ENCODE data around the gene SNCAIP.

The SNCAIP gene

DNA sequence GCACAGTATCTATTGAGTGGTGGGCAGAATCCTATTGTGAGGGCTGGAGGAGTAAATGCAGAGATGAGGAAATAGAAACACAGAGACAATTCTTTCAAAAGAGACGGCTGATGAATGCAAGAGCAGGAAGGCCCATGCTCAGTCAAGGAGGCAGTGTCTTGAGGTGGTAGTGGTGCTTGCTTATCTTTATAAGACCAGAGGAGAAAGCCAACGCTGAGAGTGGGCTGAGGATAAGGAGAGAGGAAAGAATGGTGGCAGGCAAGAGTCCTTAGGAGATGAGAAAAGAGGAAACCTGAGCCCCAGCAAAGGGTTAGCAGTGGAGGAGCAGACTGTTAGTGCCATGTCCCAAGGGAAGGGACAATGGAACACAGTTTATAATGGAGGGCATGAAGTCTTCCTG, 86.0 kb downstream of the SNCAIP start:
- DNase-seq (ENCODE audit: low read depth, low spot score) = no peak

DNA sequence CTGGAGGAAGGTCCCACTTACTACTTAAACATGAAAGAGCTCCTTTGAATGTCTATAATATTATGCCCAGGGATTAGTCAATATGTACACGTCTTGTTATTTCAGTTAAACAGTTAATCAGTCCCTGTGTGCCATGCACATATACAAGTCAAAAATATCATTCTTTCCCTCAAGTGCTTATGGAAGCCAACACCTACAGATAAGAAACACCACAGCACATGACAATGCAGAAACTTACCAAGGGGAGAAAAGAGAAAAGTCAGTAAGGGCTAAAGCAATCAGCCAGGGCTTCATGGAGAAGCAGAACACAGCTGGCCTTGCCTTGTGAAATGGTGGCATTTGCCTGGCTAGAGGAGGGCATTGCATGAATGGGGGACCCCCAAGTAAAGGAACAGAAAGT, 88.3 kb downstream of the SNCAIP start:
- DNase-seq (ENCODE audit: low read depth, low spot score) = no peak

DNA sequence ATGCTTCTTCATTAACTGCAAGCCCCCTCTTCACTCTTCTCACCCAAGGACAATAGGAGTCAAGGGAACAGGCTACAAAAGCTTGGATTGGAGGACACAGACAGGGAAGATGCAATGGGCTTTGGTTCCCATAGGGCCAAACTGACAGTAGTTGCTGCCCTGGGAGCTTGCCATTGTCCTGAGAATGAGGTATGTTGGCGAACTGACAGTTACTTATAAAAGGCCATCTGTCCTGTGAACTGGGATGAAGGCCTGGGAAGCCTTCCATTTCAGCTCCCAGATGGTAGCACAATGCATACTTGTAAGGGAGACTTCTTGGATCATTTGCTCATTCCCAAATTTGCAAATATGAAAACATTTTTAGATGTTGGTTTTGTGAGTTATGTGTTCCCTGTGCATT, 88.9 kb downstream of the SNCAIP start:
- DNase-seq (ENCODE audit: low read depth, low spot score) = no peak

DNA sequence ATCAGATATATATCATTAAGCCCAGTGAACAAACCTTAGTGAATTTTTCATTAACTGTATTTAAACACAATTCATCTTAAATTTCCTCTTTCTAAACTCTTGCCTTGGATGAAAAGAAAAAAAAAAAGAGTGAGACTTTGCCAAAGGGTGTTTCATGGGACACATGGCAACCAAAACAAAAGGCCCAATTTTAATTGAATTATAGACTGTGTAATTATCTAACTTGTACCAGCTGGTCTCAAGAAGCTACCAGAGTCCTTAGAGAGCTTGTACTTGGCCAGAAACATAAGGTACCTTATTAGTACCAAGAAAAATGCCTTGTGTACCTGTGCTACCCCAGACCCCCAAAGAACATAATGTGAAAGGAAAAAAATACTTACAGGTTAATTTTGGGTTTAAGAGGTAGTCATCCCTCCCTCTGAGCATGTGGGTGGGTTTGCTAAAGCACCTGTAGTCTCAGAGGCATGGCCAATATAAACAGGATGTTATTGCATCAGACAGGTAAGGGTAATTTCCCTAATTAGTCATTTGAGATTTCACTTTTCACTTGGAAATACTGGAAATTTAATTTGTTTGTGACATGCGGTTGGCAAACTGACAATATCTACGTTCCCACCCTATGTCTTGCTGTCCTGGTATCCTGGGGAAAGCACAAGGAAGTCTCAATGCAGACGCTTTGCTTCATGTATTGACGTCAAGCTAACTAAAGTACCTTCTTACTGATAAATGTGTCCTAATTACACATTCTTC, 90.1 kb downstream of the SNCAIP start:
- DNase-seq (ENCODE audit: low read depth, low spot score) = no peak

DNA sequence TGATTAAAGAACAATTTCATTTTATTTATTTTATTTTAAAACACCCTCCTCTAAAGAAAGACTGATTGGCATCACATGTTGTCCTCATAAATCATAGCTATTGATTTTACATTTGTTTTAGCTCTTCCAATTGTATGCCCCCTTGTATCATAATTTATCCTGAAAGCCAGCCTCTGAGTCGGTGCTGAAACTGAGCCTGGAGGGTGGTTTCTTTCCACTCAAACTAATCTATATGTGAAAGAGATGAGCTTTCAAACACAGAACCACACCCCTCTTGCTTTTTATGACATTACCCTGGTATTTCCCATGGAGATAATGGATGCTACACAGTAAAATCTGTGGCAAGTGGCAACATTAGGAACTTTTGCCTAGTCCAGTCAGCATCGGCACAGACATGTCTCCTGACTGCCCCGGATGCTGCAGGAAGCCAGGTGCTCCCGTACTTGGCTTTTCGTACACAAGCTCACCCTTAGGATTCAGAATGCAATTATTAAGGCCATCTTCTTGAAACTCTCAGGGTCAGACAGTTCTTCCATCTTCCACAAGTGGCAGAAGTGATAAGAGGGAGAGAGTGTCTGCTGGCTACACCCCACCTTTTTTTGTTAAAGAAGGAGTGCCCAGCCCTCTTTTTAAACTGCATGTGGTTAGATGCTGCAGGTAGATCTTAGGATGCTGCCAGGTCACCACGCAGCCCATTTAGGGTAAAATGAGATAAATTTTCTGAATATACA, 91.1 kb downstream of the SNCAIP start:
- no peak for DNase-seq (ENCODE audit: low read depth, low spot score)

DNA sequence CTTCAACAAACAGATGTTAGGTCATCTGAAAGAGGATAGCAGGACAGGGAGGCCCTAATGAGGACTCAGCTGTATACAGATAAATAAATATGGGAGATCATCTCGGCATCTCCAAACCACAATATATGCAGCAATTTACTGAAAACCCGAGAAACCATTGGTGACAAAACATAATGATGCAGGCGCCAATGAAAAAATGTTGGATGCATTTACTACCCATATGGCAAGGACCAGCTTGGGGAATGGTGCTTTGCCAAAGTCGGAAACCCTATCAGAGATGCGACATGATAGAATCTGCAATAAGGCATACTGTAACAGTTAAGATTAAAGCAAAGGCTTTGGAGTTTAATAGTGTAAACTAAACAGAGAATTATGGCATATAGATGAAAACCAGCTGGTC, 92.0 kb downstream of the SNCAIP start:
- DNase-seq (ENCODE audit: low read depth, low spot score) = no peak

DNA sequence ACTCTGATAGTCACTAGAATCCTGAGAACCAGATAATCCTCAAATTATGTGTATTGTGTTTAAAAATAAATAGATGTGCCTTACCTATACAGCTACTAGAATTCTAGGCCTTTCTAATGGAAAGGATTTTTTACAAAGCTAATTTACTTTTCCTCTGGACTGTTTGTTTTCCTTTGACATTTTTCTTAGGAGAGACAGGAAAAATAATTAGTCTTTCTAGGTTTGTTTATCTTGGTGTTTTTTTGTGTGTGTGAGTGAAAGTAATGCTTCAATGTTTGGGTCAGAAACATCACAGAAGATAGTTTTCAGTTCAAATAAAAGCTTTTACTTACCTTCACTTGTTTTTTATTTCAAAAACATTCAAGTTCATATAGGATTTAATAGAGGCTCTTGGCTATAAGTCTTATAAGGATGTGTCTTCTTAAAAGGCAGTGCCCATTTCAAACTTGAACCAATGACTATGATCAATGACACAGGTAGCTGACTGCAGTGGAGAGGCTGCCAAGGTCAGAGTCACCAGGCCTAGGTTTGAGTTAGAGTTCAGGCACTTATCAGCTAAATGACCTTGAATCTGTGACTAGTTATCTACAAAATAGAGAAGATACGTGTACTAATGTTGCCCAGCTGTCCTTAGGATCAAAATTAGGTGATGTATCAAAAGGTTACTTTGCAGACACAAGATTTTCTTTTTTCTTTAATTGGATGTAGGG, 92.8 kb downstream of the SNCAIP start:
- no peak for DNase-seq (ENCODE audit: low read depth, low spot score)

DNA sequence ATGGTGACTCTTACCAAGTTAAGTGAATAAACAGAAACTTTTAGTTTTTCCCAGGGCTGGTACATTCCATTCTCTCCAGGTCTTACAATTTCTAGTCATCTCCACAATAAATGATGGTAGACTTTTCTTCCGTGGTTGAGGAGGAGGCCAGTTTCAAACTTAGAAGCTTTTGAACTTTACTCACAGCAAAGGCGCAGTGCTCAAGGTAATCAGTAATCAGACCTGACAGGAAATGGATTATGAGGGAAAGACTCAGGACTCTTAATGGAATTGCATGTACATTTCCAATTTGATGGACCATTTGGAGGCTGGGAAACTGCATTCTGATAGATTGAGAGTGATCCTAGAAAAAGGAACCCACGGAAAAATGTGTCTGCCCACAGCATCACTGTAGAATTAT, 93.7 kb downstream of the SNCAIP start:
- no peak for DNase-seq (ENCODE audit: low read depth, low spot score)

DNA sequence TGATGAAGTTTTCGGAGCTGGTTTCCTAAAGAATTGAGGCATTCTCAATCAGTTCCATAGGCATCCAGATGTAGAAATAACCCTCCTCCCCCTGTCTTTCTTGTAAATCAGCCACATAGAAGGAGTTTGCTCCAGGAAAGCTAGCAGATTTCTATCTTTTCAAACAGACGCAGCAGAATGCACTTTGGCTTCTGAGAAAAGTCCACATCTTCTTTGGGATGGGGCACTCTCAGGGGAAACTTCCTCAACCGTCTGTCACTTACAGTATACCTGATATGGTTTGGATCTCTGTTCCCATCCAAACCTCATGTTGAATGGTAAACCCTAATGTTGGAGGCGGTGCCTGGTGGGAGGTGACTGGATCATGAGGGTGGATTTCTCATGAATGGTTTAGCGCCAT, 94.1 kb downstream of the SNCAIP start:
- no peak for DNase-seq (ENCODE audit: low read depth, low spot score)

DNA sequence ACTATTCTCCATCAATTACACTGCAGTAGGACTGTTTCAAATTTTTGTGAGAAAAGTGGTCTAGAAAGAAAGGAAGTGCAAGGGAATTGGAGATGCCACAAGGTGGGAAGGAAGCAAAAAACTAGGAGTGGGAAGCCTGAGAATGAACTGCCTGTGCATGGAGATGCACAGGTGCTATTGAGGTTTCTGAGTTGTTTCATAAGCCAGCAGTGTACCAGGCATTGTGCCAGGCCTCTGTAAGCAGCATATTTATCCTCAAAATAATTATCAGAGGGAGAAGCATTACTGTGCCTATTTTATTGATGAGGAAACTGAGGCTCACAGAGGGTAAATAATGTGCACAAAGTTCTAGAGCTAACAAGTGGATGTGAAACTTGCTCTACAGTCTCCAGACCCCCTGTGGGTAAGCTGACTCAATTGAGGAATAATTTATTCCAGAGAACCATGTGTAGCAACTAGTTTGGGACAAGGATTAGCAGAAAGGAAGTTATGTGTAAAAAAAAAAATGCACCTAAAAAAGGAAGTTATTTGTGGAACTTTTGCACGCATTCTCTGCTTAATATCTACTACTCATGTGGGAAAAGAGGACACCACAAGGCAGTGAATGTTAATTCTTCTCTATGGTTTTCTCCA, 96.7 kb downstream of the SNCAIP start:
- DNase-seq (ENCODE audit: low read depth, low spot score) = no peak

DNA sequence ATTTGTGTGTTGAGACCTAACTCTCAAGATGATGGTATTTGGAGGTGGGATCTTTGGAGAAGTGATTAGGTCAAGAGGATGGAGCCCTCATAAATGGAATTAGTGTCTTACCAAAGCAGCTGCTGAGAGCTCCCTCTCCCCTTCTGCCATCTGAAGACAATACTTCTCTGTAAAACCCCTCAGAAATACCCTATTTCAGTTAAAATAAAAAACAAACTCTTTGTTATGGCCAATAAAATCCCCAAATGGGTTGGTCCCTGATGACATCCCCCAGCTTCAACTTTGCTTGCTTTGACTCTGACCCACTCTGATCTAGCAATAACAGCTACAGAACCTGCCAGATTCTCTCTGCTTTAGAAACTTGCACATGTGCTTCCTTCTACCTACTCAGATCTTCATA, 100.9 kb downstream of the SNCAIP start:
- no peak for DNase-seq (ENCODE audit: low read depth, low spot score)

DNA sequence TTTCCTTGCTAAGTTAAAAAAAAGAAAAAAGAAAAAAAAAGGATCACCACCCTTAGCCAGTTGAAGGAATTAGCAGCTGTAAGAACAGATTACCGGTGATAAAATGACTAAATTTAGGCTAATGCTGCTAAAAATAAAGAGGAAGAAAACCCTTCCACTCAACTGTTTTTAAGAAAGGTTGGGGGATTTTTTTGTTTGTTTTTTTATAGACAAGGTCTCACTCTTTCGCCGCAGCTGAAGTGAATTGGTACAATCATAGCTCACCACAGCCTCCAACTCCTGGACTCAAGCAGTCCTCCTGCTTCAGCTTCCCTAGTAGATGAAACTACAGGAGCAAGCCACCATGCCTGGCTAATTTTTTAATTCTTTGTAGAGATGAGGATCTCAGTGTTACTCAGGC, 101.7 kb downstream of the SNCAIP start:
- DNase-seq (ENCODE audit: low read depth, low spot score) = no peak

DNA sequence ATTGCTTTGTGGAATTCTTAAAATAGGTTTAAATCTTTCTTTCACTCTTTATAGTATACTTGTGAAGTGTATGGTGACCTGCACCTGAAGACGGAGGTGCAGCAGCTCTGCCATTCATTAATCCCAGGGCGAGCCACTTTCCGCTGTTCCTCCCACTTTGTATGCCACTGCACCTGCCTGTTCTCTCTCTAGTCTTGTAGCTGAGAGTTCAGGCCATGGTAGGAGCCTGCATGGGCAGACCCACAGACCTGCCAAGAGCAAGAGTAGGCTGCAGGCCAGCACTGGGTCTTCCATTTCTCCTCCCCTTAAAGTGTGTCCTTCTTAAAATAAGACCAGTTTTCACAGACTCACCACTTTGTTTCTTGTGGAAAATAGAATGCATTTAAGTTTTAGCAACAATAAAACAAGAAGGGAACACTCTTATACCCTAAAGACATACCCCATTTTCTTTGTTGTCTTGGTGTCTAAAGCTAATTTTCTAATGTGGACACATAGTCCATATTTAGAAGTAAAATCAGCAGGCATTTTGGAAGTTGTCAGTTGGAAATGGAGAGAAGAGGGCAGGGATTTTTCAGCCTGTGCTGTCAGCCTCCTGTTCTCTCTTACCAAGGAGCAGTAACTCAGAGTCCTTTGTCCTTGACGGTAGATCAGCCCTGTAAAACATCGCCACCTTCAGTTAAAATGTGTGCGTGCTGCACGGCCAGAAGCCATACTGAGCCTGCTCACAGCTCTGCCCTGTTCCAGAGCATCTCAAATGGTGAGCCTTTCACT, 103.2 kb downstream of the SNCAIP start:
- no peak for DNase-seq (ENCODE audit: low read depth, low spot score)

DNA sequence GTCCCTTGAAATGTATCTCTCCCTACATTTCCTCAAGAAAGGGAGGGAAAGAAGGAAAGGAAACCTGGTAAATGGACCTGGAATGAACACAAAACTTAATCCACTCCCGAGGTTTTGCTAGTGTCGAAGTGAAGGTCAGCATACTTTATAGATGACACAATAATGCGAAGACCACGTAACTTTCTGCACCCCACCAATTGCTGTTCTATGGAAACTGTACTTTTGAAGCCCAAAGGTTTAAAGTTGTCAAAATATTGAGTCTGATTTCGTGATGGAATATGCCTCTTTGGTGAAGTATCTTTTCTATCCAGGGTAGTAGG, 103.7 kb downstream of the SNCAIP start:
- no peak for DNase-seq (ENCODE audit: low read depth, low spot score)

DNA sequence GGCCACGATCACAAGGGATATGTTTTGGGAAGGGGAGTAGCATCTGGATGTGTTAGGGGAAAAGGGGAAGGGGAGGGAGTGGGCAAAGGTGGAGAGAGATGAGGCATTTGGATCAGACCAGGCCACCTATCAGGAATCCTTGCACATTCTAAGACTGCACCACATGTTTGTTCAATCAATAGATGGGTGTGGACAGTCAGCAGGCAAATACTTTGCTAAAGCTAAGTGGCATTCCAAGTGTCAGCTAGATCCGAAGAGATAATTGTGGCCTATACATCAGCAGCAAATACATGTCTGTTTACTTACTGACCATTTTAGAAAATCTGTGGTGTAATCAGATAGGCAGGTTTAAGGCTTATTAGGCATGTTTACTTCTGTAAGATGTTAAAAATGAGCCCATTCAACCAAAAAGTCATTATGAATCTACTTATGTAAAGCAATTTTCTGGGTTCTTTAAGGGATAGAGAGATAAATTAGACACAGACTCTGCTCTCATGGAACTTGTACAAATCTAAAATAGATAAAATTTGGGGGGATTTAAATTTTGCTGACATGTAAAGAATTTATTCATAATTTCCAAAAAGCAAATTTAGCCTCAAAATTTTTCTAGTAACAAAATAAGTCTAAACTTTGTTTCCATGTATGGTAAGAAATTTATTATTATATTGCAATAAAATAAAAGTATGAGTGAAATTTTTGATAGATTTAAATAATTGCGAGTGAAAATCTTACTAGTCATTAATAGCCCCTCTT, 107.3 kb downstream of the SNCAIP start:
- DNase-seq (ENCODE audit: low read depth, low spot score) = no peak

DNA sequence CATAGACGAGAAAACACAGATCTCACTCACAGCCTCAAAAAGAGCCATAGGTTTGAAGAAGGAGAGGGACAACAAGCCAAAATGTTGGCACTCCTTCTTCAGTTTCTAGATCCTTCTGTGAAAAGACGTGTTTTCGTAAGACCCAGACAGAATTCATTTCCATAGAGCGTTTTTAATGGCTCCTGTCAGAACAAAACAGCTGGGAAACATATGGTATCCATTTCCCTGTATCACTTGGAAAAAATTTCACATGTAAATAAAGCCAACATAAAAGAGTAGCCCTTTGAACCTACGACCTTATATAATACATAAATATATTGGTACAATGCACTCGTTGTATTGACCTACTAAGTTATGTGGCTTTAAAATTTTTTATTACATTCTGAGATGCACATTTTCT, 108.1 kb downstream of the SNCAIP start:
- no peak for DNase-seq (ENCODE audit: low read depth, low spot score)

DNA sequence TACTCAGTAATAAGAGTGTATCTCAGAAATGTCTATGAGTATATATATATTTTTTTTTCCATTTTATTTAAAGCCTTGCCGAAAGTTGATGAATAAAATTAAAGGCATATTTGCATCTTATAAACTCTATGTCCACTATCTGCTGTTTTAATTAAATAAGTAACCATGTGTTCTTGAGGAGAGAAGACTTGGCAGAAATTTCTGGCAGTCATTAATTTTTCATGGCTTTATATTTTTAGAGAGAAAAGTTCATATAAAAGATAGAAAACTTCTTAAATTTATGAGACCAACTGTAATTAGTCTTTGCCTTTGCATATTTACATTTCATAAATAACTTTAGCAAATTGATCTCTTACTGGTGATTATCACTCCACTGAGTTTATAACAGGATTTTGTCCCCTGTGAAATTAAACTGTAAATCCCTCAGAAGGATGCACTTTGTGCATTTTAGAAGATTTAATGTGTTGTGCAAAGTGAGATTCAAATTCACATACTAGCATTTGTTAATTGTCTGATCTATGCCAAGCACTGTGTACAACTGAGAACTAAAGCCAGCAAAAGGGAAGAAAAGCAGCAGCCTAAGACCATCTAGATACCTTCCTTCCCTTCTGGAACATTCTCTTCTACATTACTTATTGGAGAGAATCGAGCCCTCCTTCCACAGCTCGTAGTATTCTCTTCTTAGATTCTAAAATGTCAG, 108.7 kb downstream of the SNCAIP start:
- DNase-seq (ENCODE audit: low read depth, low spot score) = no peak

DNA sequence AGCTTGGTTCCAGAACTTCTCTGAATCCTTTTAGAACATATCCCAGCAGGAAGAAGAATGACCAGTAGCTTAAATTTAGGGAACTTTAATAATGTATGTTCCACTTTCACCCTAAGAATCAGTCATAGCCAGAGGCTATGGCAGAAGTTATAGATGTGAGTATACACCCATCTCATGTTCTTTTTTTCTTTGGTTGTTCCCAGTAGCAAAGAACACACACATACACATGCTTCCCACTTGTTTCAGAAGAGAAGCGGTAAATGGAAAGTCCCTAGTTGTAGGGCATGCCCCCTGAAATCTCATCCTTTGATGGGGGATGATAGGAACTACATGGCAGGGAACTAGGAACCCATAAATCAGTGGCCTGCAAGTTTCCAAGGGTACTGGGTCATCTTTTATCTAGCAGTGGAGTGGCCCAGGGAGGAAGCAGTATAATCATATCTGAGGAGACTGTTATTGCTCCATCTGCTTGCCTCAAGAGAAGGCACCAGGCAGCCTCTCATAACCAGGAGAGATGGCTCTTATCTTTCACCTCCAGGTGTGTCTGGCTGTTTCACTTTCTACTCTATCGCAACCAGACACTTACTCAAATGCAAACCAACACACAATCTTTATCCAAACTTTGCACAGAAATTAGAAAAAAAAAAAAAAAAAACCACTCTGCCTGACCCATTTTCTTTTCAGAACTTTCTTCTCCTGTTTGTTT, 109.5 kb downstream of the SNCAIP start:
- DNase-seq (ENCODE audit: low read depth, low spot score) = no peak

DNA sequence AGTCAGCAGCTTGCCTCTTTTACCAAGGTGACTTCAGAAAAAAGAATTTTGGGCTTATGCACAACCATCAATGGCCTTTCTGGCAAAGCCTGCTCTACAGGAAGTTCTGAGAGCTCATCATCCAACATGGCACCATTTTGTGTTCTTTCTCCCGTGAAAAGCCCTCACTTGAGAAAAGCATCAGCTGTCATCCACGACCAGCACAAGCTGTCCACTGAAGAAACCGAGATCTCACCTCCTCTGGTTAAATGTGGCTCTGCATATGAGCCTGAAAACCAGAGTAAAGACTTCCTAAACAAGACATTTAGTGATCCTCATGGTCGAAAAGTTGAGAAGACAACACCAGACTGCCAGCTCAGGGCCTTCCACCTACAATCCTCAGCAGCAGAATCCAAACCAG, 111.2 kb downstream of the SNCAIP start:
- DNase-seq (ENCODE audit: low read depth, low spot score) = no peak

DNA sequence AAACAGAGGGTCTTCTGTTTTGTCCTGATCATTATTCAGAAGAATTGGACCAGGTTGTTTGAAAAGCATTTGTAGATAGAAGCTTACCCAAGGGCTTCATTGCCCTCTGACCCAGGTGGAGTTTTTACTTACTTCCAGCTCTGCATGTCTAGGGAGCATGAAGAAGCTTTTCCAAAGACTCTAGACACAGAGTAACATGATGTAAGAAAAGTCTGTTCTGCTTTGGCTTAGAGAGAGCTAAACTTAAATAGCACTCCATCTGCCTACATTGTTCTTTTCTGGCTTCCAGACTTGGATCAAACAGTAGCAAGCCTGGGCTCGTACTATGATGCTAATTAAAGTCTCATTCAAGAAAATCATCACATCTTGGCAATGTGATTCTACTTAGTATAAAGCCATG, 112.1 kb downstream of the SNCAIP start:
- no peak for DNase-seq (ENCODE audit: low read depth, low spot score)
